B cell (primary cell): ENCODE data around the gene SRSF1. TPM values are rescaled to one million over a fixed set of nuclear protein-coding genes. Genes with fewer than 3 reads are reported as not detected.

Experiments used
- ATAC-seq: fragments of 200-7000 bp; cut with Tn5 transposase; one replicate; pipeline ENCODE4 v1.10.0; 2021; ENCODE audit warnings: low read depth, mild to moderate bottlenecking, moderate number of reproducible peaks, moderate library complexity
- CTCF ChIA-PET: fragments of 350-600 bp; sonication (Branson Sonifier 250); formaldehyde crosslinking; loops from one replicate; lab custom pipeline; 2021; ENCODE audit warnings: antibody characterized with exemption, inconsistent platforms; lab: Charles Lee
- POLR2A ChIA-PET: fragments of 350-600 bp; sonication (Branson Sonifier 250); formaldehyde crosslinking; loops from one replicate; lab custom pipeline; 2021; ENCODE audit warnings: antibody characterized with exemption; lab: Charles Lee
- DNase-seq: peaks from one replicate; pipeline ENCODE4 v3.0.0; 2013
- H2AFZ ChIP-seq: 2 replicates; pipeline ENCODE4 v1.6.1; 2012; ENCODE audit warnings: mild to moderate bottlenecking, low read depth, low read length; ENCODE audit not compliant: insufficient read depth, poor library complexity, severe bottlenecking
- H3K27ac ChIP-seq, 2 donors: 1 replicate in 1 of 2; 2 replicates in 1 of 2; pipeline ENCODE4 v1.5.1; 2012 to 2013; ENCODE audit warnings: low read length in 2 of 2, mild to moderate bottlenecking in 2 of 2, moderate library complexity in 1 of 2
- H3K27me3 ChIP-seq, 4 experiments: fragments of 200-600 bp in 1 of 4; sonication (generic) in 1 of 4; replicated peaks in 1 of 4; 1 replicate in 2 of 4; 2 replicates in 2 of 4; pipeline versions ENCODE4 v1.6.1 to v1.7.0; 2013 to 2016; ENCODE audit warnings: low read length in 3 of 4, mild to moderate bottlenecking in 2 of 4, mixed read lengths in 1 of 4, moderate library complexity in 1 of 4; ENCODE audit not compliant: insufficient read depth in 4 of 4, control insufficient read depth in 3 of 4; ENCODE audit errors: control extremely low read depth in 1 of 4
- H3K36me3 ChIP-seq, 2 experiments: replicated peaks in 1 of 2; 1 replicate in 1 of 2; 2 replicates in 1 of 2; pipeline versions ENCODE4 v1.6.1 to v1.7.1; 2013; ENCODE audit warnings: low read length in 1 of 2; ENCODE audit not compliant: insufficient read depth in 2 of 2, control insufficient read depth in 1 of 2; ENCODE audit errors: control extremely low read depth in 1 of 2, extremely low read depth in 1 of 2
- H3K4me1 ChIP-seq, 2 donors: fragments of 200-600 bp in 1 of 2; sonication (generic) in 1 of 2; 1 replicate in 1 of 2; 2 replicates in 1 of 2; pipeline versions ENCODE4 v1.5.1 to v1.6.1; 2013 to 2017; ENCODE audit warnings: low read length in 2 of 2; ENCODE audit not compliant: control insufficient read depth in 2 of 2, insufficient read depth in 2 of 2
- H3K4me2 ChIP-seq: replicated peaks from 2 replicates; pipeline ENCODE3; 2012; ENCODE audit warnings: mild to moderate bottlenecking, low read depth, low read length; ENCODE audit not compliant: poor library complexity, severe bottlenecking
- H3K4me3 ChIP-seq, 5 experiments: fragments of 200-600 bp in 1 of 5; sonication (generic) in 1 of 5; 1 replicate in 3 of 5; 2 replicates in 2 of 5; pipeline versions ENCODE4 v1.5.1 to v1.7.0; 2011 to 2016; ENCODE audit warnings: low read length in 4 of 5, mild to moderate bottlenecking in 4 of 5, low read depth in 2 of 5, control low read depth in 1 of 5, moderate library complexity in 1 of 5; ENCODE audit not compliant: insufficient read depth in 1 of 5; ENCODE audit errors: control extremely low read depth in 1 of 5, extremely low read depth in 1 of 5
- H3K79me2 ChIP-seq: fragments of 200-600 bp; sonication (generic); one replicate; pipeline ENCODE4 v1.6.0; 2016; ENCODE audit warnings: low read length; ENCODE audit not compliant: control insufficient read depth, insufficient read depth
- H3K9ac ChIP-seq: fragments of 200-600 bp; sonication (generic); 2 replicates; pipeline ENCODE4 v1.6.1; 2017; ENCODE audit warnings: mild to moderate bottlenecking, low read length, moderate library complexity
- H3K9me3 ChIP-seq, 3 donors: one replicate each; pipeline versions ENCODE4 v1.6.1 to v1.7.1; 2013; ENCODE audit warnings: low read length in 2 of 3; ENCODE audit not compliant: control insufficient read depth in 2 of 3, insufficient read depth in 1 of 3; ENCODE audit errors: control extremely low read depth in 1 of 3
- H4K20me1 ChIP-seq: 2 replicates; pipeline ENCODE4 v1.6.0; 2012; ENCODE audit warnings: mild to moderate bottlenecking, low read length; ENCODE audit not compliant: insufficient read depth, control insufficient read depth, poor library complexity, severe bottlenecking
- H3K27ac Mint-ChIP-seq: one replicate; pipeline ENCODE4 v1.8.0; 2021; ENCODE audit warnings: mixed read lengths
- H3K27me3 Mint-ChIP-seq: one replicate; pipeline ENCODE4 v1.8.0; 2021; ENCODE audit warnings: mixed read lengths
- H3K4me1 Mint-ChIP-seq: one replicate; pipeline ENCODE4 v1.8.0; 2021; ENCODE audit warnings: mixed read lengths
- H3K4me3 Mint-ChIP-seq: one replicate; pipeline ENCODE4 v1.8.0; 2021; ENCODE audit warnings: mixed read lengths
- H3K9me3 Mint-ChIP-seq: one replicate; pipeline ENCODE4 v1.8.0; 2022; ENCODE audit warnings: mixed read lengths; ENCODE audit not compliant: insufficient read depth
- CTCF ChIP-seq: fragments of 200-600 bp; IDR thresholded peaks from one replicate; pipeline ENCODE4 v1.8.0; 2022; ENCODE audit warnings: antibody characterized with exemption, mild to moderate bottlenecking
- EZH2 ChIP-seq: IDR thresholded peaks from 2 replicates; pipeline ENCODE4 v1.6.1; 2012; ENCODE audit warnings: borderline replicate concordance, low read depth, mild to moderate bottlenecking, moderate library complexity, low read length; ENCODE audit not compliant: insufficient read depth, poor library complexity, severe bottlenecking
- WGBS: methylation state at CpG from one replicate; pipeline ENCODE4 v1.1.5; 2013; ENCODE audit warnings: missing lambda C conversion rate; ENCODE audit not compliant: insufficient coverage; 5-methylcytosine and 5-hydroxymethylcytosine counted together
- intact Hi-C: fragments of 100-400 bp; cut with micrococcal nuclease; formaldehyde crosslinking; loops from one replicate; pipeline ENCODE4 v1.10.0; 2022
- polyA plus RNA-seq: library from polyadenylated mRNA; depleted of rRNA; stranded (reverse); fragments of >200 nt; gene quantifications from 2 replicates; pipeline ENCODE4 v1.2.3, GENCODE V29; 2012
- total RNA-seq, 2 donors: library from RNA; stranded (reverse); fragments of 120-200 nt in 1 of 2; gene quantifications; 1 replicate in 1 of 2; 2 replicates in 1 of 2; pipeline versions ENCODE4 v1.2.3 to v1.2.4, GENCODE V29; 2013 to 2022

Gene SRSF1
- total and polyA plus RNA-seq, 2 donors (not counting 1 experiment from before 2014, with no cell fraction given): 163 to 250 TPM

- no peak for TF ChIP-seq EZH2
- no peak for TF ChIP-seq CTCF
- 90% methylated on average over 2 of the region's 4 CpGs for WGBS
- Histone ChIP-seq H2AFZ (no peak overlapping the region), H3K4me1 (peaks cover 18 to 32% of the 10 kb centered on the region in 2 donors), H3K4me3 (no peak overlapping the region), H3K79me2 (peaks cover 41% of the 10 kb centered on the region), H3K27ac (no peak overlapping the region), H4K20me1 (peaks cover 73% of the 10 kb centered on the region), H3K36me3 (peaks cover 2 to 49% of the 10 kb centered on the region in 2 experiments), H3K27me3 (no peaks in the 10 kb centered on the region), H3K9ac (no peak overlapping the region), H3K9me3 (no peaks in the 10 kb centered on the region), H3K4me2 (no peak overlapping the region)
- POLR2A ChIA-PET: no interaction called here
- H3K4me1 Mint-ChIP-seq: peaks cover 50% of the 10 kb centered on the region
- CTCF ChIA-PET: interaction anchor here (0.7 to 20.2 kb wide), 9 partner anchors 12 to 169 kb away, joined by 3 to 468 read pairs (median 6); partner anchors contain the start of gene MRPS23
- H3K27ac Mint-ChIP-seq: peak overlapping the region; percentile 15
- no peak overlapping the region for H3K4me3 Mint-ChIP-seq
- ATAC-seq (no peak), DNase-seq (no peak)
- H3K9me3 Mint-ChIP-seq: no peaks in the 10 kb centered on the region
- intact Hi-C loops: loop anchor here (10.0 kb wide), 1 partner anchor 1102 kb away; the partner anchor contains the start of gene TRIM37
- H3K27me3 Mint-ChIP-seq: no peaks in the 10 kb centered on the region
Measured at GRCh38 chr17:58002154-58002948, 4.7 kb downstream of the SRSF1 start.
